H1 (cell line): ENCODE data around the gene PRICKLE2. TPM values are rescaled to one million over a fixed set of nuclear protein-coding genes. Genes with fewer than 3 reads are reported as not detected.

ENCODE experiments used
- CTCF ChIA-PET: fragments of 300-600 bp; sonication (Branson Sonifier 250); formaldehyde crosslinking; loops from one replicate; lab custom pipeline; 2021; ENCODE audit not compliant: partially characterized antibody; lab: Charles Lee
- POLR2A ChIA-PET: fragments of 300-600 bp; sonication (Branson Sonifier 250); formaldehyde crosslinking; loops from one replicate; lab custom pipeline; 2021; ENCODE audit warnings: inconsistent platforms; ENCODE audit not compliant: partially characterized antibody; lab: Charles Lee
- DNase-seq, 2 experiments: peaks; one replicate each; pipeline versions ENCODE4 v3.0.0 to v3.0.0-alpha.2; 2010 to 2022; ENCODE audit warnings: low spot score in 2 of 2, low read depth in 1 of 2, mixed read lengths in 1 of 2
- FAIRE-seq: peaks from 2 replicates; lab custom pipeline; 2011; peaks lifted over from hg19 to GRCh38; lab: Jason Lieb, UNC
- H2AFZ ChIP-seq: 2 replicates; pipeline ENCODE4 v1.8.1; 2012; ENCODE audit warnings: low read length, inconsistent platforms
- H2AK5ac ChIP-seq: 2 replicates; pipeline ENCODE4 v1.6.1; 2013; ENCODE audit warnings: low read depth, low read length
- H2BK120ac ChIP-seq: replicated peaks from 2 replicates; pipeline ENCODE3; 2013; ENCODE audit warnings: low read depth, low read length, inconsistent platforms
- H2BK12ac ChIP-seq: 2 replicates; pipeline ENCODE4 v1.6.1; 2013; ENCODE audit warnings: low read depth, low read length
- H2BK15ac ChIP-seq: 2 replicates; pipeline ENCODE4 v1.6.1; 2013; ENCODE audit warnings: low read length
- H2BK20ac ChIP-seq: 2 replicates; pipeline ENCODE4 v1.6.1; 2013; ENCODE audit warnings: low read length
- H2BK5ac ChIP-seq: 2 replicates; pipeline ENCODE4 v1.6.1; 2013; ENCODE audit warnings: low read depth, low read length
- H3K14ac ChIP-seq: 2 replicates; pipeline ENCODE4 v1.6.1; 2013; ENCODE audit warnings: inconsistent platforms; ENCODE audit not compliant: insufficient read length
- H3K18ac ChIP-seq: 2 replicates; pipeline ENCODE4 v1.6.1; 2013; ENCODE audit warnings: low read length; ENCODE audit errors: extremely low read depth
- H3K23ac ChIP-seq: 2 replicates; pipeline ENCODE4 v1.6.1; 2013; ENCODE audit warnings: inconsistent platforms; ENCODE audit not compliant: insufficient read length
- H3K23me2 ChIP-seq: 2 replicates; pipeline ENCODE4 v1.6.1; 2013; ENCODE audit warnings: low read depth, low read length
- H3K27ac ChIP-seq: 2 replicates; pipeline ENCODE4 v1.6.1; 2011; ENCODE audit warnings: low read depth, low read length, inconsistent platforms
- H3K27me3 ChIP-seq, 4 experiments: replicated peaks in 1 of 4; 1 replicate in 1 of 4; 2 replicates in 3 of 4; pipeline versions ENCODE4 v1.6.1 to v1.8.1; 2011 to 2013; ENCODE audit warnings: low read length in 3 of 4, mild to moderate bottlenecking in 3 of 4, inconsistent platforms in 2 of 4, mixed read lengths in 2 of 4, moderate library complexity in 1 of 4; ENCODE audit not compliant: control insufficient read depth in 3 of 4, insufficient read depth in 3 of 4; ENCODE audit errors: extremely low read depth in 1 of 4
- H3K36me3 ChIP-seq, 4 experiments: 2 replicates each; pipeline versions ENCODE4 v1.6.1 to v1.8.1; 2011 to 2013; ENCODE audit warnings: mild to moderate bottlenecking in 4 of 4, low read length in 3 of 4, moderate library complexity in 2 of 4, control low read depth in 1 of 4, inconsistent platforms in 1 of 4; ENCODE audit not compliant: insufficient read depth in 4 of 4, control insufficient read depth in 2 of 4
- H3K4ac ChIP-seq: replicated peaks from 2 replicates; pipeline ENCODE3; 2013; ENCODE audit warnings: low read length, low read depth, mixed read lengths, inconsistent platforms; ENCODE audit not compliant: insufficient read length
- H3K4me1 ChIP-seq, 4 experiments: replicated peaks in 1 of 4; 1 replicate in 1 of 4; 2 replicates in 3 of 4; pipeline versions ENCODE4 v1.6.1 to v1.8.1; 2011 to 2013; ENCODE audit warnings: low read length in 3 of 4, inconsistent platforms in 2 of 4, mixed read lengths in 1 of 4; ENCODE audit not compliant: insufficient read depth in 4 of 4, control insufficient read depth in 3 of 4
- H3K4me2 ChIP-seq, 2 experiments: 2 replicates each; pipeline versions ENCODE4 v1.6.1 to v1.8.1; 2011 to 2013; ENCODE audit warnings: low read depth in 2 of 2, low read length in 2 of 2, control low read depth in 1 of 2, inconsistent platforms in 1 of 2, mild to moderate bottlenecking in 1 of 2; ENCODE audit not compliant: insufficient read depth in 1 of 2
- H3K4me3 ChIP-seq, 4 experiments: fragments of 200-600, 300-600 bp in 1 of 4; sonication (generic), shearing (Covaris generic), sonication (Bioruptor Twin) in 1 of 4; 2 replicates each; pipeline versions ENCODE4 v1.5.1 to v1.8.1; 2011 to 2016; ENCODE audit warnings: low read length in 4 of 4, low read depth in 3 of 4, control low read depth in 2 of 4, inconsistent platforms in 2 of 4, mild to moderate bottlenecking in 2 of 4, mixed read lengths in 1 of 4, moderate library complexity in 1 of 4; ENCODE audit not compliant: insufficient read depth in 2 of 4; ENCODE audit errors: extremely low read depth in 1 of 4
- H3K56ac ChIP-seq: replicated peaks from 2 replicates; pipeline ENCODE3; 2013; ENCODE audit warnings: low read depth, mild to moderate bottlenecking, mixed read lengths, low read length, inconsistent platforms; ENCODE audit not compliant: insufficient read length
- H3K79me1 ChIP-seq: 2 replicates; pipeline ENCODE4 v1.6.1; 2013; ENCODE audit warnings: low read depth, low read length, control low read depth
- H3K79me2 ChIP-seq, 2 experiments: 2 replicates each; pipeline versions ENCODE4 v1.6.1 to v1.8.1; 2012 to 2013; ENCODE audit warnings: low read length in 2 of 2, mild to moderate bottlenecking in 2 of 2, inconsistent platforms in 1 of 2; ENCODE audit not compliant: insufficient read depth in 2 of 2, control insufficient read depth in 1 of 2
- H3K9ac ChIP-seq, 4 experiments: replicated peaks in 1 of 4; 1 replicate in 1 of 4; 2 replicates in 3 of 4; pipeline versions ENCODE4 v1.6.1 to v1.8.1; 2011 to 2013; ENCODE audit warnings: low read depth in 3 of 4, low read length in 3 of 4, control low read depth in 2 of 4, mild to moderate bottlenecking in 2 of 4, moderate library complexity in 2 of 4, inconsistent platforms in 1 of 4; ENCODE audit errors: extremely low read depth in 1 of 4
- H3K9me3 ChIP-seq, 2 experiments: 2 replicates each; pipeline versions ENCODE4 v1.6.1 to v1.8.1; 2012 to 2013; ENCODE audit warnings: mild to moderate bottlenecking in 2 of 2, moderate library complexity in 2 of 2, control low read depth in 1 of 2, inconsistent platforms in 1 of 2, low read depth in 1 of 2, low read length in 1 of 2, mixed read lengths in 1 of 2; ENCODE audit not compliant: insufficient read depth in 2 of 2
- H4K20me1 ChIP-seq, 2 experiments: replicated peaks in 1 of 2; 2 replicates each; pipeline versions ENCODE3 to v1.8.1; 2011 to 2013; ENCODE audit warnings: inconsistent platforms in 2 of 2, low read length in 2 of 2, mild to moderate bottlenecking in 1 of 2; ENCODE audit not compliant: insufficient read depth in 2 of 2, control insufficient read depth in 1 of 2
- H4K5ac ChIP-seq: 2 replicates; pipeline ENCODE4 v1.6.1; 2013; ENCODE audit warnings: low read length, low read depth, mixed read lengths, inconsistent platforms; ENCODE audit not compliant: insufficient read length
- H4K8ac ChIP-seq: 2 replicates; pipeline ENCODE4 v1.8.0; 2013; ENCODE audit warnings: mild to moderate bottlenecking, moderate library complexity, low read length, inconsistent platforms; ENCODE audit not compliant: insufficient read depth; ENCODE audit errors: extremely low read depth
- H4K91ac ChIP-seq: replicated peaks from 2 replicates; pipeline ENCODE3; 2013; ENCODE audit warnings: low read length, mixed read lengths, inconsistent platforms; ENCODE audit not compliant: insufficient read length
- ZNF274 ChIP-seq: IDR thresholded peaks from 2 replicates; pipeline ENCODE4 v1.7.0; 2012; ENCODE audit warnings: low read length, borderline replicate concordance; ENCODE audit errors: extremely low read depth
- WGBS, 2 experiments: shearing (Covaris generic) in 1 of 2; methylation state at CpG; one replicate each; pipeline versions ENCODE4 v1.1.6 to v1.1.7; 2013 to 2015; ENCODE audit warnings: low lambda C conversion rate in 2 of 2, mixed read lengths in 2 of 2, inconsistent platforms in 1 of 2, low coverage in 1 of 2, missing lambda C conversion rate in 1 of 2; ENCODE audit not compliant: insufficient replicate concordance in 2 of 2, insufficient coverage in 1 of 2, insufficient read length in 1 of 2; ENCODE audit errors: extremely low coverage in 1 of 2, missing lambda C conversion rate in 1 of 2; 5-methylcytosine and 5-hydroxymethylcytosine counted together
- polyA plus RNA-seq, 7 experiments: library from polyadenylated mRNA; depleted of rRNA in 3 of 7; stranded (reverse) in 5 of 7; unstranded in 2 of 7; fragments of >200 nt in 5 of 7; fragments of 200-250 nt in 2 of 7; gene quantifications; 1 replicate in 5 of 7; 2 replicates in 1 of 7; 4 replicates in 1 of 7; pipeline versions ENCODE4 v1.2.1 to v1.2.3, GENCODE V29; 2011 to 2013; ENCODE audit warnings: missing spikeins in 2 of 7, mixed read lengths in 2 of 7
- total RNA-seq: library from RNA; stranded (reverse); fragmentation: NEBNext Ultra II Directional; extraction: Animal tissue kit (Norgen Biotek cat#: 25700); gene quantifications from 2 replicates; pipeline ENCODE4 v1.2.1, GENCODE V29; 2021

Gene PRICKLE2
- total and polyA plus RNA-seq, 2 of the 8 experiments (the other 6 are each of a cell fraction or from before 2014, with no cell fraction given) = 2.9 to 8.0 TPM

- no peak overlapping the region for H2AFZ ChIP-seq
- H3K4me1 ChIP-seq = peaks cover 0 to 3% (median 0%) of the 10 kb centered on the region in 4 experiments; a peak in 1 of 7 replicates
- H3K4me2 ChIP-seq = no peak overlapping the region
- H2BK12ac ChIP-seq = no peak overlapping the region
- no peak for TF ChIP-seq ZNF274
- no peak overlapping the region for H4K5ac ChIP-seq
- FAIRE-seq = no peak
- no peaks in the 10 kb centered on the region for H3K79me2 ChIP-seq
- WGBS, 2 experiments = 94% methylated on average over 1 of the region's 1 CpG; no CpG with 5 or more reads in 1 of the 2 experiments
- CTCF ChIA-PET = no interaction called here
- H3K4ac ChIP-seq = no peak overlapping the region
- POLR2A ChIA-PET = no interaction called here
- no peaks in the 10 kb centered on the region for H3K79me1 ChIP-seq
- H4K20me1 ChIP-seq = no peaks in the 10 kb centered on the region
- no peak overlapping the region for H3K27ac ChIP-seq
- H2BK120ac ChIP-seq = no peak overlapping the region
- no peak overlapping the region for H3K18ac ChIP-seq
- no peaks in the 10 kb centered on the region for H3K27me3 ChIP-seq
- H3K23me2 ChIP-seq = no peaks in the 10 kb centered on the region; the same call in 1 of the 2 replicates
- no peak overlapping the region for H3K4me3 ChIP-seq
- H3K23ac ChIP-seq = no peak overlapping the region
- H2BK15ac ChIP-seq = no peak overlapping the region
- H3K36me3 ChIP-seq = no peaks in the 10 kb centered on the region
- no peak overlapping the region for H2BK5ac ChIP-seq
- H3K56ac ChIP-seq = no peak overlapping the region
- H2AK5ac ChIP-seq = no peak overlapping the region
- no peak overlapping the region for H4K91ac ChIP-seq
- H4K8ac ChIP-seq = no peak overlapping the region
- no peak overlapping the region for H2BK20ac ChIP-seq
- peaks cover 0 to 7% of the 10 kb centered on the region in 2 experiments; a peak in 1 of 4 replicates for H3K9me3 ChIP-seq
- no peak overlapping the region for H3K14ac ChIP-seq
- no peak for DNase-seq
- H3K9ac ChIP-seq = no peak overlapping the region
Observed at GRCh38 chr3:64117483-64117882, 107.8 kb downstream of the PRICKLE2 start.
